Measurements from ENCODE around the gene RFT1.

The RFT1 gene

GRCh38 chr3:53102601-53103147, 27.6 kb downstream of the RFT1 start:
- no peak overlapping the region for H3K4me3 ChIP-seq (ENCODE audit: low read depth, low read length)
- H3K79me2 ChIP-seq (ENCODE audit: control insufficient read depth, insufficient read depth, low read length, unreplicated experiment): no peaks in the 10 kb centered on the region
- no peaks in the 10 kb centered on the region for H3K27me3 ChIP-seq (ENCODE audit: insufficient read depth, low read length)
- no peak overlapping the region for H2AFZ ChIP-seq (ENCODE audit: low read length, unreplicated experiment)
- peaks cover 10% of the 10 kb centered on the region for H3K4me1 ChIP-seq (ENCODE audit: control insufficient read depth, insufficient read depth, low read length, unreplicated experiment)
- peaks cover 21% of the 10 kb centered on the region; the same call in 1 of the 2 replicates for H3K36me3 ChIP-seq (ENCODE audit: insufficient read depth, low read length)
- no peak overlapping the region for H3K27ac ChIP-seq (ENCODE audit: low read depth, low read length)

DNA sequence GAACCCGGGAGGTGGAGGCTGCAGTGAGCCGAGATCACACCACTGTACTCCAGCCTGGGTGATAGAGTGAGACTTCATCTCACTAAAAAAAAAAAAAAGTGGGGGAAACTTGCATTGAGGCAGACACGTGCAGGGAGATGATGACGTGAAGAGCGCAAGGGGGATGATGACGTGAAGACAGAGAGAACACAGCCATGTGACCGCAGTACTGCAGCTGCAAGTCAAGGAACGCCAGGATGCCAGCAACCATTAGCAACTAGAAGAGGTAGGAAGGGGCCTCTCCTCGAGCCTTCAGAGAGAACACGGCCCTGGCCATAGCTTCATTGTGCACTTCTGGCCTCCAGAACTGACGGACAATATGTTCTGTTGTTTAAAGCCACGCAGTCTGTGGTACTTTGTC, 28.3 kb downstream of the RFT1 start:
- H2AFZ ChIP-seq (ENCODE audit: low read length, unreplicated experiment): no peak overlapping the region
- H3K27ac ChIP-seq (ENCODE audit: low read depth, low read length): no peak overlapping the region
- no peaks in the 10 kb centered on the region for H3K27me3 ChIP-seq (ENCODE audit: insufficient read depth, low read length)
- H3K79me2 ChIP-seq (ENCODE audit: control insufficient read depth, insufficient read depth, low read length, unreplicated experiment): no peaks in the 10 kb centered on the region
- peaks cover 21% of the 10 kb centered on the region; the same call in 1 of the 2 replicates for H3K36me3 ChIP-seq (ENCODE audit: insufficient read depth, low read length)
- peaks cover 10% of the 10 kb centered on the region for H3K4me1 ChIP-seq (ENCODE audit: control insufficient read depth, insufficient read depth, low read length, unreplicated experiment)
- H3K4me3 ChIP-seq (ENCODE audit: low read depth, low read length): no peak overlapping the region

DNA sequence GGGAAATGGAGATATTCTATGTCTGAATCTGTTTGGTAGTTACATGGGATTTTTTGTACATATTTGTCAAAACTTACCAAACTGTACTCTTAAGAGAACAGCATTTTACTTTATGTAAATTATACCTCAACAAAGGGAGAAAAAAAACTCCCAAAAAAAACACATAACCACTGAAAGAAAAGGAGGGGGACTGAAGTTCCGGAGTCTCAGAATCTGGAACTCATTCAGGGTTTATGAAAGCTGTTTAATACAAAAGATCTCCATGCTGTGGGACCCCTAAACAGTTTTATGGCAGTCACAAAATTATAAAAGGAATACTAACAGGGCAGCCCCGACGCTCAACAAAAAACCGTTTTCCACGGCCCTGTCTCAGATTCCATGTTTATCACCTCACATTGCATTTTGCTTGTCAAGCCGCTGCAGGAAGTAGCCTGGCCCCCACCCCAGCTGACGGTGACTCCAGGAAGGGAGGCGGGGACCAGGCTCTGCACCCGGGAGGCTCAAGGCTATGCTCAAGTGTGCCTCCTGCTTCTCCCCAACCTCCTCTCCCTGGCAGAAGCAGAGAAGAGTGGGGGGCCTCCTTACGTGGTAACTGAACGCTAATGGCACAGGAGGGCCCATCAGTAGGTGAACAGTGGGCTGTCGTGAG, 29.3 kb downstream of the RFT1 start:
- Histone ChIP-seq H3K4me1 (ENCODE audit: control insufficient read depth, insufficient read depth, low read length, unreplicated experiment) (peaks cover 10% of the 10 kb centered on the region), H2AFZ (ENCODE audit: low read length, unreplicated experiment) (no peak overlapping the region), H3K27me3 (ENCODE audit: insufficient read depth, low read length) (no peaks in the 10 kb centered on the region), H3K4me3 (ENCODE audit: low read depth, low read length) (no peak overlapping the region), H3K36me3 (ENCODE audit: insufficient read depth, low read length) (peaks cover 16% of the 10 kb centered on the region; the same call in 1 of the 2 replicates), H3K79me2 (ENCODE audit: control insufficient read depth, insufficient read depth, low read length, unreplicated experiment) (no peaks in the 10 kb centered on the region), H3K27ac (ENCODE audit: low read depth, low read length) (no peak overlapping the region)

DNA sequence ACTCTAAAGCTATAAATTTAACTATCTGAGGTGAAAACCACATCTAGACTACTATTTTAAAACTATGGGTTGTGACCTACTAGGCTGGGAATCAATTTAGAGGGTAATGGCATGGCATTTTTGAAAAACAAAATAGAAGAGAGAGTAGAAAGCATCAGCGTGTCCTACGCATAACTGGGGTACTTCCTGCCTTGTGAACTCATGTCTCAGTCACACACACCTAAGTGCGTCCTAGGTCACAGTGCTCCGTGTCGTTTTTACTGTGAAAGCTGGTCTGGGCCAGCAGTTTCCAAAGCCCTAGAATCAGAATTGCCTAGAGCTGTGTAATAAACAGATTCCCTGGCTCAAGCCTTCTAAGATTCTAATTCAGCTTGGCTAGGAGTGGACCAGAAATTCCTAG, 32.3 kb downstream of the RFT1 start:
- peaks cover 6% of the 10 kb centered on the region; the same call in 1 of the 2 replicates for H3K36me3 ChIP-seq (ENCODE audit: insufficient read depth, low read length)
- no peak overlapping the region for H3K4me3 ChIP-seq (ENCODE audit: low read depth, low read length)
- no peak overlapping the region for H2AFZ ChIP-seq (ENCODE audit: low read length, unreplicated experiment)
- H3K27me3 ChIP-seq (ENCODE audit: insufficient read depth, low read length): no peaks in the 10 kb centered on the region
- no peaks in the 10 kb centered on the region for H3K79me2 ChIP-seq (ENCODE audit: control insufficient read depth, insufficient read depth, low read length, unreplicated experiment)
- no peak overlapping the region for H3K27ac ChIP-seq (ENCODE audit: low read depth, low read length)
- H3K4me1 ChIP-seq (ENCODE audit: control insufficient read depth, insufficient read depth, low read length, unreplicated experiment): no peaks in the 10 kb centered on the region

DNA sequence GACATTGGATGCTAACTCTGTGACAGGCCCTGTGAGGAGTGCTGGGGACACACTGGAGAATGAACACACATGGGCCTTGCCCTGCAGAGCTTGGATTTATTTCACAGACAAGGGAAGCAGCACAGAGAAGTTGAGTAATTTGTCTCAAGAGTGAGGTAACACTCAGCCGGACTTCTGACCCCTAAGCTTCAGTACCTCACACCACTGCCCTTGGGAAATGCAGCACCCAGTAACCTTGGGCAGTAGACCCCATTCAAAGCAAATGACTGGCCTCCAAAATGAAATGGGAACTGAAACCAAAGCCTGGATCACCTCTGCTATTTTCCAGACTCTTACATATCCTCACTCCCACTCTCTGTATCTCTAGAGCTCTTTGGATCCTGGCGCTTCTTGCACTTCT, 37.3 kb downstream of the RFT1 start:
- Histone ChIP-seq H3K27ac (ENCODE audit: low read depth, low read length) (no peak overlapping the region), H3K79me2 (ENCODE audit: control insufficient read depth, insufficient read depth, low read length, unreplicated experiment) (no peaks in the 10 kb centered on the region), H3K36me3 (ENCODE audit: insufficient read depth, low read length) (peaks cover 7% of the 10 kb centered on the region; the same call in 1 of the 2 replicates), H3K4me1 (ENCODE audit: control insufficient read depth, insufficient read depth, low read length, unreplicated experiment) (no peaks in the 10 kb centered on the region), H2AFZ (ENCODE audit: low read length, unreplicated experiment) (no peak overlapping the region), H3K27me3 (ENCODE audit: insufficient read depth, low read length) (no peaks in the 10 kb centered on the region), H3K4me3 (ENCODE audit: low read depth, low read length) (no peak overlapping the region)

- H3K4me1 ChIP-seq (ENCODE audit: control insufficient read depth, insufficient read depth, low read length, unreplicated experiment): no peaks in the 10 kb centered on the region
- peaks cover 7% of the 10 kb centered on the region; the same call in 1 of the 2 replicates for H3K36me3 ChIP-seq (ENCODE audit: insufficient read depth, low read length)
- H3K27ac ChIP-seq (ENCODE audit: low read depth, low read length): no peak overlapping the region
- no peak overlapping the region for H3K4me3 ChIP-seq (ENCODE audit: low read depth, low read length)
- H3K79me2 ChIP-seq (ENCODE audit: control insufficient read depth, insufficient read depth, low read length, unreplicated experiment): no peaks in the 10 kb centered on the region
- no peaks in the 10 kb centered on the region for H3K27me3 ChIP-seq (ENCODE audit: insufficient read depth, low read length)
- no peak overlapping the region for H2AFZ ChIP-seq (ENCODE audit: low read length, unreplicated experiment)
Observed at GRCh38 chr3:53092216-53092615, 38.0 kb downstream of the RFT1 start.

GRCh38 chr3:53091011-53091410, 39.2 kb downstream of the RFT1 start:
- H3K36me3 ChIP-seq (ENCODE audit: insufficient read depth, low read length): peaks cover 7% of the 10 kb centered on the region; the same call in 1 of the 2 replicates
- no peaks in the 10 kb centered on the region for H3K79me2 ChIP-seq (ENCODE audit: control insufficient read depth, insufficient read depth, low read length, unreplicated experiment)
- no peaks in the 10 kb centered on the region for H3K4me1 ChIP-seq (ENCODE audit: control insufficient read depth, insufficient read depth, low read length, unreplicated experiment)
- no peak overlapping the region for H3K4me3 ChIP-seq (ENCODE audit: low read depth, low read length)
- H2AFZ ChIP-seq (ENCODE audit: low read length, unreplicated experiment): no peak overlapping the region
- no peaks in the 10 kb centered on the region for H3K27me3 ChIP-seq (ENCODE audit: insufficient read depth, low read length)
- no peak overlapping the region for H3K27ac ChIP-seq (ENCODE audit: low read depth, low read length)

DNA sequence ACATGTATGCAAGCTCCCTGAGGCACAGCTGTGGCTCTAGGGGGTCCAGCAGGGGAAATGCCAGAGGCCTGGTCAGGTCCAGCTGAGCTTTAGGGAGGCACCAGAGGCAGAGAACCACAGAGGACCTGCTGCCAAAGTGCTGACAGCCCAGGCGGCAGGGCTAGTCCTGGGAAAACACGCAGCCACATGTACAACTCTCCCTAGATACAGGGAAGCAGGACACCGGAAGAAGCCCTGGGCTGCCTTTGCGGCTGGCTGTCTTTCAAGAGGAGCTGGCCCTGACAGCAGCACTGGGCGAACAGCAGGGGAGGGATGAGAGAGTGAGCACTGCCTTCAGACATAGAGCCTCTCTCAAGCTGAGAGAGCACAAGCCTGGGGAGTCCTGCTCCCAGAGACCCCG, 40.7 kb downstream of the RFT1 start:
- no peaks in the 10 kb centered on the region for H3K79me2 ChIP-seq (ENCODE audit: control insufficient read depth, insufficient read depth, low read length, unreplicated experiment)
- H3K27ac ChIP-seq (ENCODE audit: low read depth, low read length): no peak overlapping the region
- no peak overlapping the region for H2AFZ ChIP-seq (ENCODE audit: low read length, unreplicated experiment)
- peaks cover 7% of the 10 kb centered on the region; the same call in 1 of the 2 replicates for H3K36me3 ChIP-seq (ENCODE audit: insufficient read depth, low read length)
- H3K4me1 ChIP-seq (ENCODE audit: control insufficient read depth, insufficient read depth, low read length, unreplicated experiment): no peaks in the 10 kb centered on the region
- no peak overlapping the region for H3K4me3 ChIP-seq (ENCODE audit: low read depth, low read length)
- H3K27me3 ChIP-seq (ENCODE audit: insufficient read depth, low read length): no peaks in the 10 kb centered on the region

DNA sequence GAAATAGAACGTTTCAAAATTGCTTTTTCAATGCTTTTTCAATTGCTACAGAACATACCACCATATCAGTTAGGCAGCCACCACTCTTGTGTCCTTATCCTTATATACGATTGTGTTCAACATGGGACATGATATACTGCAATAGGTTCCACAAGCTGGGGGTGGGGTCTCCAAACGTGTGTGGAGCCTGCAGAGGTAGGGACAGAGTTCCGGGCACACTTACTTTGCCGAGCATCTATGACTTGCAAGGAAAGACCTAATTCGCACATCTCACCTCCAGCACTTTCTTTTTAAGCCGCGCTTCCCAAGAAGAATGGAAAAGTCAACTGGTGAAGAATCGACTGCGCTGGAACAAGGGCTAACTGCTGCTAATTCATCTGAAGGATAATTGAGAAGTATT, 44.8 kb downstream of the RFT1 start:
- Histone ChIP-seq H3K36me3 (ENCODE audit: insufficient read depth, low read length) (peaks cover 5% of the 10 kb centered on the region; the same call in 1 of the 2 replicates), H3K27ac (ENCODE audit: low read depth, low read length) (no peak overlapping the region), H3K27me3 (ENCODE audit: insufficient read depth, low read length) (no peaks in the 10 kb centered on the region), H3K4me1 (ENCODE audit: control insufficient read depth, insufficient read depth, low read length, unreplicated experiment) (no peaks in the 10 kb centered on the region), H2AFZ (ENCODE audit: low read length, unreplicated experiment) (no peak overlapping the region), H3K4me3 (ENCODE audit: low read depth, low read length) (no peak overlapping the region), H3K79me2 (ENCODE audit: control insufficient read depth, insufficient read depth, low read length, unreplicated experiment) (no peaks in the 10 kb centered on the region)

- Histone ChIP-seq H3K36me3 (ENCODE audit: insufficient read depth, low read length) (no peaks in the 10 kb centered on the region), H3K4me3 (ENCODE audit: low read depth, low read length) (no peak overlapping the region), H3K27ac (ENCODE audit: low read depth, low read length) (no peak overlapping the region), H3K27me3 (ENCODE audit: insufficient read depth, low read length) (no peaks in the 10 kb centered on the region), H3K79me2 (ENCODE audit: control insufficient read depth, insufficient read depth, low read length, unreplicated experiment) (no peaks in the 10 kb centered on the region), H3K4me1 (ENCODE audit: control insufficient read depth, insufficient read depth, low read length, unreplicated experiment) (no peaks in the 10 kb centered on the region), H2AFZ (ENCODE audit: low read length, unreplicated experiment) (no peak overlapping the region)
Observed at GRCh38 chr3:53084310-53085001, 45.8 kb downstream of the RFT1 start.

DNA sequence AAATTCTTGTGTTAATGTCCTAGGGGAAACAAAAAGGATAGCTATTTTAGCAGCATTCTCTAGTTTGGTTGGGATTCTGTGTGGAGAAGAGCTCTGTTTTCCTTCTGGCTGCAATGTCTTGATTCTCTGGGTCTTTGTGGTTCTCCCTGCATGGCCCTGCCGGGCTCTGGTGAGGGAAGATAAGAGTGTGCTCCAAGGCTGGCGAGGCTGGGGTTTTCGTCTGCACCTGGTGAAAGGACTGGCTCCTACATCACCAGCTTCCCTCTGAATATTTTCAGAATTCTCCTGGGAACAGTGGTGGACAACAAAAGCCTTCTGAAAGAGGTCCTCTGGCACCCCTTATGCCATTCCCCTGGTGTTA, 46.3 kb downstream of the RFT1 start:
- H3K36me3 ChIP-seq (ENCODE audit: insufficient read depth, low read length): no peaks in the 10 kb centered on the region
- H3K27ac ChIP-seq (ENCODE audit: low read depth, low read length): no peak overlapping the region
- H3K27me3 ChIP-seq (ENCODE audit: insufficient read depth, low read length): no peaks in the 10 kb centered on the region
- no peaks in the 10 kb centered on the region for H3K79me2 ChIP-seq (ENCODE audit: control insufficient read depth, insufficient read depth, low read length, unreplicated experiment)
- H3K4me3 ChIP-seq (ENCODE audit: low read depth, low read length): no peak overlapping the region
- no peaks in the 10 kb centered on the region for H3K4me1 ChIP-seq (ENCODE audit: control insufficient read depth, insufficient read depth, low read length, unreplicated experiment)
- H2AFZ ChIP-seq (ENCODE audit: low read length, unreplicated experiment): no peak overlapping the region
